ENCODE data around the gene L3HYPDH. TPM values are rescaled to one million over a fixed set of nuclear protein-coding genes. Genes with fewer than 3 reads are reported as not detected.
"Not testable (repeated sequence)": the region's sequence is repeated elsewhere in the genome, so short reads cannot be mapped to it uniquely, and the experiment has no call there.

The L3HYPDH gene
- total RNA-seq, 1 donor from 2014 or later: 62.8 TPM

DNA sequence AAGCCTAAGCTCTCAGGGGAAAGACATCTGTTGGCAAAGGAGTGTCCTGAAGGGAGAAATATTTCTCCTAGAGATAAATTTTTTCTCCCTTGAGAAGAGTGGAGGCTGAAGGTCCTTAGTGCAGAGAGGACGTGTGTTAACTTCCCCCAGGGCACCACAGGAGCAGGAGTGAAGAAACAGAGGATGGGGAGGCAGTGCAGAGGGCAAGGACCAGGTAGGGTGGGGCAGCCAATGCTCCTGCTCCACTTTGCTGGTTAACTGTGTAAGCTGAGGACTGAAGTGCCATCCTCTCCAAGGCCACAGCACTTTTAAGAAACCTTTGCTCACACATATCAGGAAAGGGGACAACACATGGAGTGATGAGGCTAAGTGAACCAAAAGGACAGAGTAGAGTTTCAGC is 4.0 kb downstream of the L3HYPDH start:
- DNase-seq (ENCODE audit: low spot score): no peak

DNA sequence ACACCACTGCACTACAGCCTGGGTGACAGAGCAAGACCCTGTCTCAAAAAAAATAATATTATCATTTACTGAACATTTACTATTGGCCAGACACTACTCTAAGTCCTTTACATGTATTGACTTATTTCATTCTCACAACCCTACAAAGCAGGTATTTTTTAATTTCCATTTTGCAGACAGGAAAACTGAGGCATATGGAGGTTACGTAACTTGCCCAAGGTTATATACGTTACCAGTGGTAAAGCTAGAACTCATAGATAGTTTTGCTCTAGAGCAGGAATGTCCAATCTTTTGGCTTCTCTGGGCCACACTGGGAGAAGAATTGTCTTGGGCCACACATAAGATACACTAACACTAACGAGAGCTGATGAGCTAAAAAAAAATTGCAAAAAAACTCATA is 5.7 kb downstream of the L3HYPDH start:
- DNase-seq (ENCODE audit: low spot score): no peak

- DNase-seq (ENCODE audit: low spot score): no peak
Observed at GRCh38 chr14:59475709-59476108, 8.5 kb downstream of the L3HYPDH start.

- no peak for DNase-seq (ENCODE audit: low spot score)
Observed at GRCh38 chr14:59474172-59474571, 10.0 kb downstream of the L3HYPDH start.

GRCh38 chr14:59465316-59466135 is 18.7 kb downstream of the L3HYPDH start, which contains the start of gene GPR135:
Gene GPR135, minus strand, starts transcription at chr14:59465380. Its CDS starts 154 bp downstream, at chr14:59465226.
- no peak for DNase-seq (ENCODE audit: low spot score)

DNA sequence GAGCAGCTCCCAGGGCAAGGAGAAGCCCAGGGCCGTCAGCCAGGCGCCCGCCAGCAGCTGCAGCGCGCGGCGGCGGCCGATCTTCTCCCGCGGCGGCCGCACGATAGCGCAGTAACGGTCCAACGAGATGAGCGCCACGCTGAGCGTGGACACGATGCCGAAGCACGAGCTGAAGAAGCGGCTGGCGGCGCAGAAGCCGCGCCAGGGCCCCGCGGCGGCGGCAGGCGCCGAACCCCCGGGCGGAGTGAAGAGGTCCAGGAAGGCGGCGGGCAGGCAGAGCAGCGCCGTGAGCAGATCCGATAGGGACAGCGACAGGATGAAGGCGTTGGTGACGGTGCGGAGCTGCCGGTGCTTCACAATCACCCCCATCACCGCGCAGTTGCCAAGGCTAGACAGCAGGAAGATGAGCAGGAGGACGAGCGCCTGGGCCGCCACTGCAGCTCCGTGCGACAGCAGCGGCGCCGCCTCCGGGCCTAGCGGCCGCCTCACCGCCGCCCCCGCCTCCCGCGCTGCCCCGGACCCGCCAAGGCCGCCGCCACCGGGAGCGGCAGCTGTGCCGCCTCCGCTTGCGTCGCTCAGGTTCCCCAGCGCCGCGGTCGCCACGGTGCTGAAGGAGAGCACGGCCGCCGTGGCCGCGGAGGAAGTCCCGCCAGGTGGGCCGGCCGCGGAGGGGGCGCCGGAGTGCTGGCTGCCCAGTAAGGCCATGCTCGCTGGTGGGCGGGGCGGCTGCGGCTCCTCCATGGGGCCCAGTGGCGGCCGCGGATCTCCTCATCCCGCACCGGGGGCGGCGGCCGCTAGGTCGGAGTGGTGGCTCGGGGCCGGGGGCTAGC is 19.5 kb downstream of the L3HYPDH start:
- DNase-seq (ENCODE audit: low spot score): peak; percentile 91

GRCh38 chr14:59463787-59464485 is 20.3 kb downstream of the L3HYPDH start:
- no peak for DNase-seq (ENCODE audit: low spot score)

- DNase-seq (ENCODE audit: low spot score): no peak
Observed at GRCh38 chr14:59461891-59462290, 22.3 kb downstream of the L3HYPDH start.

DNA sequence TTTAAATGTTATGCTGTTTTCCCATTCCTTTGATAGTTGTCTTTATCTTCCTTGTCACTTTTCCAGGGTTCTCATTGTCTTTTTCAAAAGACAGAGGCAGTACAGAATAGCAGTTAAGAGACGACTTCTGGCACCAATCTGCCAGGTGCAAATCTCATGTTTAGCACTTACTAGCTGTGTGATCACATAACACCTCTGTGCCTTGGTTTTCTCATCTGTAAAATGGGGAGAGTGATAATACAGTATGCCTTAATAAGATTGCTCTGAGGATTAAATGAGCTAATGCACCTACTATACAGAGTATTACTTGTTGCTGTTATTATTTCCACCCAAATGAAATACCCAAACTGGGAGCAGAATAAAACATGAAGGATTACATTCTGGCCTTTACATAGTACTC is 23.8 kb downstream of the L3HYPDH start:
- no peak for DNase-seq (ENCODE audit: low spot score)

DNA sequence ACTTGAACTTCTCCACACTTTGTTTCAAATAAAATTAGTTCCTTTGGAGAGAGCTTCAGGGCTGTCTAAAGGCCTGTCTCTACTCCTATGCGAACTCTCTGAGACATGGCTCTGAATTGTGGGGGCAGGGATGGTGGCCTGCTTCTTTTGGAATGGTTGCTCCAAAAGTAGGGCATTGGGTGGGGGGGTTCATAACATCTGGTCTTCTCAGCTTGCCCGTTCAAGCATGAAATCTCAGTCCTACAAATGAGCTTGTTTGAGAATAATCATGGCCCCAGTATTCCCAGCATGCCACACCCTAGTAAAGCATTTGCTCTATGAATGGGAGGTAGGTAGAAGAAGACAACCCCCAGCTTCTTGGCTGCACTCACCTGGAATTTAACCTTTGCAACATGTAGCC is 25.7 kb downstream of the L3HYPDH start:
- DNase-seq (ENCODE audit: low spot score): no peak

DNA sequence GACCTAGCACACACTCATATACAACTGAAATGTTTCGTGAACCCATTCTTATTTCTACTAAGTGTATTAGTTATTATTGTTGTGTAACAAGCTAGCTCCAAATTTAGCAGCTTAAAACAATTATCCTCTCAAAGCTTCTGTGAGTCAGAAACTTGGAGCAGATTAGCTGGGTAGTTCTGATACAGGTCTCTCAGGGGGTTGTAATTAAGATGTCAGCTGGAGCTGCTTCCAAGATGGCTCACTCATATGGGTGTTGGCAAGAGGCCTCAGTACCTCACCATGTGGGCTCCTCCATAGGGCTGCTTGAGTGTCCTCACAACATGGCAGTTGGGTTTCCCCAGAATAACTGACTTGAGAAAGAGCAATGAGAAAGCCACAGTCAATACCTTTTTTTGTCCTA is 28.8 kb downstream of the L3HYPDH start:
- no peak for DNase-seq (ENCODE audit: low spot score)

DNA sequence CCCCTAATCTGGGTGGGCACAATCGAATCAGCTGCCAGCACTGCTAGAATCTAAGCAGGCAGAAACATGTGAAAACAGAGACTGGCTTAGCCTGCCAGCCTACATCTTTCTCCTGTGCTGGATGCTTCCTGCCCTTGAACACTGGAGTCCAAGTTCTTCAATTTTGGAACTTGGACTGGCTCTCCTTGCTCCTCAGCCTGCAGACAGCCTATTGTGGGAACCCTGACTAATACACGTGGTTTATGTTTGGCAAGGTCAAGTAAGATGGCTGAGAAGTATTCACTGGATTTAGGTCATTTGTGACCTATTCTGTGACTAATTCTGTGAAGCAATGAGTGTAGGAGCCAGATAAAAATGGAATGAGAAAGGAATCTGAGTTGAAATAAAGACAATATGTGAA is 30.1 kb downstream of the L3HYPDH start:
- no peak for DNase-seq (ENCODE audit: low spot score)

- DNase-seq (ENCODE audit: low spot score): no peak
Observed at GRCh38 chr14:59451849-59452248, 32.4 kb downstream of the L3HYPDH start.

GRCh38 chr14:59450716-59451115 is 33.5 kb downstream of the L3HYPDH start:
- DNase-seq (ENCODE audit: low spot score): no peak

DNA sequence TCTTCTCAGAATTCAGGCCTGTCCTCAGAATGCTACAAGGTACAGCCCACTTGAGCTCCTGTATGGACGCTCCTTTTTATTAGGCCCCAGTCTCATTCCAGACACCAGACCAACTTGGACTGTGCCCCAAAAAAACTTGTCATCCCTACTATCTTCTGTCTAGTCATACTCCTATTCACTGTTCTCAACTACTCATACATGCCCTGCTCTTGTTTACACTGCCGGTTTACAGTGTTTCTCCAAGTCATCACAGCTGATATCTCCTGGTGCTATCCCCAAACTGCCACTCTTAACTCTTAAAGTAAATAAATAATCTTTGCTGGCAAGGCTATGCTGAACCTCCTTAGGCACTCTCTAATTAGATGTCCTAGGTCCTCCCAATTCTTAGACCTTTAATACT is 35.5 kb downstream of the L3HYPDH start:
- not testable (repeated sequence) for DNase-seq (ENCODE audit: low spot score)

DNA sequence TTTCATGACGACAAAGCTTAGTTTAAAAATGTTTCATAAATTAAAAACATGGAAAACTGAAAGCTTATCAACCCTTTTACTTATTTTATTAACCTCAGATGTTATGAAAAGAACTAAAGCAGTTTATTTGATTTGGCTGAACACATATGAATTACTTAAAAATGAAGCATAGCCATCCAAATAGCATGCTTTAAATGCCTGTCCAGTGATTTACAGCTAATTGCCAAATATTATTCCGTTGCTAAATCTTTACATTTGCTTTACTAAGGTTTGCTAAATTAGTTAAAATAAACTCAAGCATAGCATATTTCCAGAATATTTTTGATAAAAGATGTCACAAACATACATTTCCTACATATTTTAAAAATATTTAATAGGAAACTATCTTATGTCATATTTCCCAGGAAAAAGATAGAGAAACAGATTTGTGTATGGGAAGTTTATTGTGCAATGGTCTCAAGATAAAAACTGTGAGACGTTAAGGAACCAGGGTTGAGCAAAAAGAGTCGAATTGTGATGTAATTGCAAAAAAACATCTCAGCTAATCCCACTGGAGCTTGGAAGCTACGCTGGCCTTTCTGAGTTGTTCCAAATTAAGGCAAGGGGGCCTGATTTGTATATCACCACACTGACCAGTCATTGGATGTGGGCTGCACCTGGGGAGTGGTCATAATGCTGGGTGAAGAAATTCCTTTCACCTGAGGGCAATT is 44.8 kb downstream of the L3HYPDH start:
- DNase-seq (ENCODE audit: low spot score): no peak

- DNase-seq (ENCODE audit: low spot score): no peak
Observed at GRCh38 chr14:59438195-59438647, 46.0 kb downstream of the L3HYPDH start.

DNA sequence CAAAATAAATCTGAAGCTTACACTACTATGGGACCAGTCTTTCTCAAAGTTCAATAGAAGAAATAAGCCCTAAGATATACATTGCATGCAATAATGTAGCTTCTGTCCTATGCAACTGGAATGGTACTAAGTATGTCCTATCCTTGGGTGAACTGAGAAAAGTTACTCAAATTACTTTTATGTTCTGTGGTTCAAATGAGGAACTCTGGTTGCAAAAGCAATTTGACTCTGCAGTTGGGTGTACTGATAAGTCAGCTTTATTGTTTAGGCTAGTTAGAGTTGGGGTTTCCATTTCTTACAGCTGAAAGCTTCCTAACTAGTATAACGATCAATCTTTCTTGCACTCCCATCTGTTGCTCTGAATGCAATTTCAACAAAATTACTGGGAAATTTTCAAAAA is 48.2 kb downstream of the L3HYPDH start:
- no peak for DNase-seq (ENCODE audit: low spot score)

DNA sequence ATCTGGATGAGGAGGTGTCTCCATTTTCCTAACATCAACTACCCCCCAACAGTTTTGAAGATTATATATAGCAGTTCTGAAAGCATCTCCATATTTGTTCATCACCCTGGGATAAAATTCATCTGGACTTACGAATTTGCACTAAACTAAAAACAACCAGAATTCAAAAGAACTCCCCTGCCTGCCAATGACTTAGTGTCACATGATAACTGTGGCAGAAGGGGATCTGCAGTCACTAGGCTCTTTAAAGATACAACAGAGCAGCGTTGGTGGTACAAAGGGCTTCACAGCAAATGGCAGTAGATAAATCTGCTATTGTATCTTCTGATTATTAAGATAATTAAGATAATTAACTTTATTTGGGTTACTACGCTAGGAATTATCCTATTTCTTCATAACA is 49.1 kb downstream of the L3HYPDH start:
- no peak for DNase-seq (ENCODE audit: low spot score)

- DNase-seq (ENCODE audit: low spot score): no peak
Observed at GRCh38 chr14:59429790-59430189, 54.4 kb downstream of the L3HYPDH start.

DNA sequence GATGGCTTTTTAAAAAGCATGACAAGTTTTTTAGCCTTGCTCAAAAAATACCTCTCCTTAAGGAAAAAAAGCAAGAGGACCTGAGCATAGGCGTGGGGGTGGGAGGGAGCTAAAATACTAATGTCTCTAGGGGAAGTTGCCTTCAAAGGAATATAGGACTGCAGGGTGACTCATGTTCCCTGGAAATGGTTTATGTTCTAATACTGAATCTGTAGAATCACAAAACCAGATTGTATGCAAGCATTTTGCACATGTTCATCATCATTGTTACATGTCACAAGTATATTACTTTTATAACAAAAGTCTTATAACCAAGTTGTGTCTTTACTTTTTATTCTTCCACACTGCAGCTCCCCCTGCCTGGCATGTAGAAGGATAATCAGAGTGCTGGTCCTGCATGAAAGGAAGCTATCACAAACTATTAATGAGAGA is 55.6 kb downstream of the L3HYPDH start:
- no peak for DNase-seq (ENCODE audit: low spot score)

All from mesenteric fat pad (tissue), 1 donor.